Measurements from ENCODE around the gene HS1BP3.

HS1BP3 gene

GRCh38 chr2:20570249-20570648 lies 80.6 kb downstream of the HS1BP3 start:
- no peak for DNase-seq (ENCODE audit: low read depth in 2 of 2)

DNA sequence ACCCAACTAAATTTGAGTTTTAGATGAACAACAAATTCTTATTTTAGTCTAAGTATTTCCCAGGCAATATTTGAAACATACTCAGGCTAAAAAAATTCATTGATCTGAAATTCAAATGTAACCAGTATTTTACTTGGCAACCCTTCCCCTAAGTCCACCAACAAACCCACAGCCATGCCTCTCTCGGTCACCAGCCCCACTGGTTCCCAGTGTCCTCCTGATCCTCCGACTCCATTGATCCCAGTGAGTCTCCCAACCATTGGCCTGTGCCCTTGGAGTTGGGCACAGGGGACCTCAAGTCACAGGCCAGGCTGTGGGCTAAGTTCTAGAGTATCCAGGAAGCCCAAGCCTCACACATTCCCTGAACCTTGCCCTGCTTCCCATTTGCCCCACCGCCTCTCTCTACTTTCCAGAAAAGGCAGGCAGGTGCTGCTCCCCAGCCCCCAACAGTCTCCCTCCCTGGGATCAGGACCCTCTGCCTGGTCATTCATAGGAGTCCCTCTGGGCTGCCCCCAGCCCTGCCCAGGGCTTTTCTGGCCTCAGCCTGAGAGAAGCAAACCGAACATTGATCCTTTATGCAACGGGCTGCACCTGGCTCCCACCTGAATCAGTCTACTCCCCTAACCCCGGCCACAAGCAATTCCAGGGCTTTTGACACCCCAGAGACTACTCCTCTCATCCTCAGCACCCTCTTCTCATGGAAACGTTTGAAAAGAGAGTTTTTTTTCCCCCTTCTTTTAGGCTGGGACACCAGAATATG lies 81.3 kb downstream of the HS1BP3 start:
- DNase-seq (ENCODE audit: low read depth in 2 of 2), result no peak

GRCh38 chr2:20568501-20569463 lies 82.1 kb downstream of the HS1BP3 start:
- no peak for DNase-seq (ENCODE audit: low read depth in 2 of 2)

GRCh38 chr2:20567926-20568179 lies 83.0 kb downstream of the HS1BP3 start:
- no peak for DNase-seq (ENCODE audit: low read depth in 2 of 2)

All from stimulated activated CD8-positive, alpha-beta memory T cell treated with anti-CD3 and anti-CD28 coated beads, Interleukin-2, amount 100 ng/mL, for 48 hours (primary cell).